Left ventricle myocardium inferior (tissue), 1 donor: ENCODE data around the gene BAZ1A. TPM values are rescaled to one million over a fixed set of nuclear protein-coding genes. Genes with fewer than 3 reads are reported as not detected.
A peak's percentile ranks its signal among the peaks of the same experiment; 100 is the strongest.

Experiments used
- DNase-seq: peaks from one replicate; pipeline ENCODE4 v3.0.0-alpha.2; 2020
- H3K27ac ChIP-seq: fragments of 200-600 bp; replicated peaks from 2 replicates; pipeline ENCODE4 v1.8.0; 2021
- H3K27me3 ChIP-seq: fragments of 200-600 bp; 2 replicates; pipeline ENCODE4 v1.8.0; 2021; ENCODE audit warnings: low read depth
- H3K36me3 ChIP-seq: fragments of 200-600 bp; 2 replicates; pipeline ENCODE4 v1.8.0; 2021
- H3K4me1 ChIP-seq: fragments of 200-600 bp; 2 replicates; pipeline ENCODE4 v1.8.0; 2021
- H3K4me3 ChIP-seq: fragments of 200-600 bp; 2 replicates; pipeline ENCODE4 v1.8.0; 2021; ENCODE audit warnings: mild to moderate bottlenecking, moderate library complexity
- H3K9me3 ChIP-seq: fragments of 200-600 bp; replicated peaks from 2 replicates; pipeline ENCODE4 v1.8.0; 2021
- CTCF ChIP-seq: fragments of 200-600 bp; IDR thresholded peaks from 2 replicates; pipeline ENCODE4 v1.8.0; 2021; ENCODE audit warnings: antibody characterized with exemption, mild to moderate bottlenecking, borderline replicate concordance
- intact Hi-C: fragments of 100-400 bp; cut with micrococcal nuclease; formaldehyde crosslinking; loops from one replicate; pipeline ENCODE4 v1.11.0; 2022
- total RNA-seq: library from RNA; stranded (reverse); fragmentation: NEBNext Ultra II Directional; extraction: Animal tissue kit (Norgen Biotek cat#: 25700); gene quantifications from one replicate; pipeline ENCODE4 v1.2.1, GENCODE V29; 2021
- donor health status: DM: no; HTN: yes; CAD: no; lungs with severe emphysema.

The BAZ1A gene
- total RNA-seq, 1 donor from 2014 or later = 4.5 TPM

GRCh38 chr14:34888186-34888585, 13.0 kb upstream of the BAZ1A start:
- no peak overlapping the region for H3K27ac ChIP-seq
- no peaks in the 10 kb centered on the region for H3K27me3 ChIP-seq
- no peak overlapping the region for H3K4me3 ChIP-seq
- DNase-seq = no peak
- H3K4me1 ChIP-seq = no peaks in the 10 kb centered on the region
- intact Hi-C loops = no loop called here
- no peaks in the 10 kb centered on the region for H3K9me3 ChIP-seq
- TF ChIP-seq CTCF = no peak
- no peaks in the 10 kb centered on the region for H3K36me3 ChIP-seq

- no peak for DNase-seq
- Histone ChIP-seq H3K9me3 (no peaks in the 10 kb centered on the region), H3K27me3 (no peaks in the 10 kb centered on the region), H3K4me3 (no peak overlapping the region), H3K27ac (no peak overlapping the region), H3K36me3 (no peaks in the 10 kb centered on the region), H3K4me1 (no peaks in the 10 kb centered on the region)
- intact Hi-C loops = no loop called here
- TF ChIP-seq CTCF = no peak
These were observed 8.8 kb upstream of the BAZ1A start for GRCh38 chr14:34883954-34884353.

- intact Hi-C loops = no loop called here
These were observed 652 bp downstream of the BAZ1A start for GRCh38 chr14:34874386-34875030.

GRCh38 chr14:34873589-34874385, 1.4 kb downstream of the BAZ1A start:
- peak; percentile 86 for DNase-seq
- Histone ChIP-seq H3K9me3 (no peaks in the 10 kb centered on the region), H3K27me3 (no peaks in the 10 kb centered on the region), H3K4me1 (peaks cover 30% of the 10 kb centered on the region), H3K36me3 (no peaks in the 10 kb centered on the region), H3K27ac (peak overlapping the region; percentile 98), H3K4me3 (peak overlapping the region; percentile 85)
- no peak for TF ChIP-seq CTCF
- intact Hi-C loops = no loop called here

More at GRCh38 chr14:34874386-34875030, 652 bp downstream of the BAZ1A start:
- peak overlapping the region; percentile 98 for H3K27ac ChIP-seq
- no peaks in the 10 kb centered on the region for H3K36me3 ChIP-seq
- peak; percentile 51 for DNase-seq
- peak overlapping the region; percentile 85 for H3K4me3 ChIP-seq
- H3K27me3 ChIP-seq = no peaks in the 10 kb centered on the region
- peaks cover 30% of the 10 kb centered on the region for H3K4me1 ChIP-seq
- no peak for TF ChIP-seq CTCF
- no peaks in the 10 kb centered on the region for H3K9me3 ChIP-seq

GRCh38 chr14:34872822-34873588, 2.2 kb downstream of the BAZ1A start:
- Histone ChIP-seq H3K4me3 (peak overlapping the region; percentile 85), H3K27me3 (no peaks in the 10 kb centered on the region)
- intact Hi-C loops = no loop called here

More at GRCh38 chr14:34872822-34873588, 2.2 kb downstream of the BAZ1A start:
- H3K36me3 ChIP-seq = no peaks in the 10 kb centered on the region
- no peaks in the 10 kb centered on the region for H3K9me3 ChIP-seq
- peaks cover 30% of the 10 kb centered on the region for H3K4me1 ChIP-seq
- DNase-seq = no peak
- peak overlapping the region; percentile 98 for H3K27ac ChIP-seq
- no peak for TF ChIP-seq CTCF
